ENCODE results near the gene LRP1-AS.

DNA sequence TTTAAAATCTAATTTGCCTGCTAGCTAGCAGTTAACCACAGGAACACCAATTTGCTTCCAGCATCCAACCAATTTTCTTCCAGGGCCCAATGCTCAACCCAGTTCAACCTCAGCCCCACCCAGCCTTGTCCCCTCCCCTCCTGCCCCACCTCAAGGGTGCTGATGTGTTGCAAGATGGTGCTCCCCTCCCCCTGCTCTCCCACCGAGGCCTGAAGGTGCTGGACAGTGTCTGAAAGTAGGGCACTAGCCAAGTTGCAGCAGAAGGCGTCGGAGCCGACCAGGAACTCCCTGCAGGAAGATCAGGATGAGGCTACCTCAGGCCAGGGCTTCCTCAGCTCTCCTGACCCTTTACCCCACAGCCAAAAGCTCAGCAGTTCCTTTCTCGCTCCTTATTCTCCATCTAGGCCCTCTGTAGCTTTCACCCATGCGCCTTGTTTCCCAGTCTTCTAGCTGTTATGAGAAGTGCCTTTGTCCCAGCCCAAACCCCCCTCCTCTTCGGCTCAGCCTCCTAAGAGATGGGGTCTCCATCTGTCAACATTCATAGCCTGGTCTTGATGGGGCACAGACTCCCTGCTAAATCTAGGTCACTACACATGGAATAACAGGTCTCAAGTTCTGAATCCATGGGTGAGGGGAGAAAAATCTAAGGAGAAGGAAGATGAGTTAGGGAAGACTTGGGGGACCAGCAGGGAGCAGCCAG, 39.8 kb downstream of the LRP1-AS start:
- TF ChIP-seq POLR2A (IDR thresholded peaks at IDR 0.05) = no peak
- TF ChIP-seq, protein P1, sequence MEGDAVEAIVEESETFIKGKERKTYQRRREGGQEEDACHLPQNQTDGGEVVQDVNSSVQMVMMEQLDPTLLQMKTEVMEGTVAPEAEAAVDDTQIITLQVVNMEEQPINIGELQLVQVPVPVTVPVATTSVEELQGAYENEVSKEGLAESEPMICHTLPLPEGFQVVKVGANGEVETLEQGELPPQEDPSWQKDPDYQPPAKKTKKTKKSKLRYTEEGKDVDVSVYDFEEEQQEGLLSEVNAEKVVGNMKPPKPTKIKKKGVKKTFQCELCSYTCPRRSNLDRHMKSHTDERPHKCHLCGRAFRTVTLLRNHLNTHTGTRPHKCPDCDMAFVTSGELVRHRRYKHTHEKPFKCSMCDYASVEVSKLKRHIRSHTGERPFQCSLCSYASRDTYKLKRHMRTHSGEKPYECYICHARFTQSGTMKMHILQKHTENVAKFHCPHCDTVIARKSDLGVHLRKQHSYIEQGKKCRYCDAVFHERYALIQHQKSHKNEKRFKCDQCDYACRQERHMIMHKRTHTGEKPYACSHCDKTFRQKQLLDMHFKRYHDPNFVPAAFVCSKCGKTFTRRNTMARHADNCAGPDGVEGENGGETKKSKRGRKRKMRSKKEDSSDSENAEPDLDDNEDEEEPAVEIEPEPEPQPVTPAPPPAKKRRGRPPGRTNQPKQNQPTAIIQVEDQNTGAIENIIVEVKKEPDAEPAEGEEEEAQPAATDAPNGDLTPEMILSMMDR (IDR thresholded peaks at IDR 0.05) = no peak

All from lower leg skin (tissue), 3 donors.